Suppressor macrophage treated with lipopolysaccharide for 4 hours (primary cell): ENCODE data around the gene PCBP3.
A peak's percentile ranks its signal among the peaks of the same experiment; 100 is the strongest.

Experiments
- DNase-seq: peaks from one replicate; pipeline ENCODE4 v3.0.0-alpha.2; 2020

The PCBP3 gene

DNA sequence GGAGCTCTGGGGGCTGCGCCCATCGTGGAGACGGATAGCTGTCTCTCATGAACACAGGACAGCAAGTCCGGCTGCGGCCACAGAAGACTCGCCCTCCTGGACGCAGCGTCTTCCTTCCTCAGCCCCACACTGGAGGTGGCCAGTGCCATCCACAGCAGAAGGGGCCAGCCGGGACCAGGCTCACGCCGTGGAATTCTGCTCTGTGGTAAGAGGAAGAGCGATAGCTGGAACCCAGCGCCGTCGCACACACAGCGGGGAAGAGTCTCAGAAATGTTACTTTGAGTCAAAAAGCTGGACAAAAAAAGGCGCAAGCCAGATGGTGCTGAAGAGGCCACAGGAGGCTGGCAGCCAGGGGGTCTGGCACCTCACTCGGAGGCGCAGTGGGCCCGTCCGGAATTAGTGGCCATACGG, 224.2 kb downstream of the PCBP3 start:
- no peak for DNase-seq

DNA sequence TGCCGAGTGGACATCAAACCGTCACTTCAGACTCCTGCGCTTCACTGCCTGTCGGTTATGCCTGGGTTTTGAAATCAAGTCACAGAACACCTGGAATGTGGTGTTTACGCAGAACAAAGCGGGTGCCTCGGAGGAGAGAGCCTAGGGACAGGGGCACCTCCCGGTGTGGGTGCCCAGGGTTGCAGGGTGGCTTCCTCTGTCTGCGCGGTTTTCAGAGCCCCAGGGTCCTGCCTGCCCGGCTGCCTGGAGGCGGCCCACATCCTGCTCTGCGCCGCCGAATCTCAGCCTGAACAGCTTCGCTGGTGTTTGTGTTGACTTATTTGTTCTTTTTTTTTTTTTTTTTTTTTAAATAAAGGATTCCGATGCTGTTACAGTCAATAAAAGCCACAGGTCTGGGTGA, 224.6 kb downstream of the PCBP3 start:
- no peak for DNase-seq

DNA sequence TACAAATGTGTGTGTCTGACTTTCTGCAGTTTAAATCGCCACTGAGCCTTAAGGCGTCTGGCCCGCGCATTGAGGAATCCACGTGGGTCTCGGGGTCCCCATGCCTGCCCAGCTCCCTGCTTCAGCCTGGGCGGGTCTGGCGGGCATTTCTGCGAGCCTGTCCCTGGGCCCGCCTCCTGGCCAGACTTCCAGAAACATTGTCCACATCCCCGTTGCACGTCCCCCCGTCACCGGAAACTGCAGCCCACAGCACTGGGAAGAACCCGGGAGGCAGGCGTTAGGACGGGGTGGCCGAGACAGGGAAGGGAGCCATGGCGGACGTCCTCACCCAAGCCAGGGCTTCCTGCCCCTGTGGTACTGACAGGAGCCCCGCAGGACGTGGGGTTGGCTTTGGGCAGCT, 225.0 kb downstream of the PCBP3 start:
- no peak for DNase-seq

DNA sequence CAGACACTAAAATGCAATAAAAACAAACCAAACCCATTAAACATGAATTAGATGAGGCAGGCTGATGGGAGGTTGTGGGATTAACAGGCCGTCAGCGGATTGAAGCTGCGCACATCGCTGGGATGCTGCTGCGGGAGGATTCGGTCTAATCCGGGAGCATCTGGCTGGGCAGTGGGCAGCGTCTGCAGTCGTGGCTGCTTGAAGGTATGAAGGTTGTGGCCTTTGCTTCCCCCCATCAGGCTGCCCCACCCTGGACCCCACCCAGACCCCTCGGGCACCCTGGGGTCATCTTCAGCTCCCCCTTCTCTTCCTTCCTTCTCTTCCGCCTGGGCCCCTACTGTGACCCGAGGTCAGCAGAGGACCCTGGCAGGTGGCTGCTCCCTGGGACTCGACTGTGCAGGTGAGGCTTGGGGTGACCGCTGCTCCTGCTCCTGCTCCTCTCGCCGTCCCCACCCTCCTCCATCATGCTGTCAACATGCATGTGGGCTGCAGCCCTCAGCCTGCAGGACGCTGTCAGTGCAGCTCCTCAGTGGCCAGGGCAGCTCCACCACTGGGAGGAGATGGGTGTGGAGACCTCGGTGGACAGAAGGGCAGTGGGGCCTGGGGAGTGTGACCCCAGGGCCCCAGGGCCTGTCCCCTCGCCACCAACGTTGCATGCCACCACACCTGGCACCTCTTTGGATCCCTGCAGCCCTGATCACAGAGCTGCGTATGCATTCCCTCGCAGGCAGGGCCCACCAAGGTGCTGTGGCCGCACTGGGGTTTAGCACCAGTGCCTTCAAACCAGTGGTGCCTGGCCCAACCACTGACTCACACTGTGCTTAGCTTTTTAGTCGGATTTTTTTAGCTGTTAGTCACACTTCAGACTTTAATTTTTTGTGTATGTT, 225.8 kb downstream of the PCBP3 start:
- no peak for DNase-seq

DNA sequence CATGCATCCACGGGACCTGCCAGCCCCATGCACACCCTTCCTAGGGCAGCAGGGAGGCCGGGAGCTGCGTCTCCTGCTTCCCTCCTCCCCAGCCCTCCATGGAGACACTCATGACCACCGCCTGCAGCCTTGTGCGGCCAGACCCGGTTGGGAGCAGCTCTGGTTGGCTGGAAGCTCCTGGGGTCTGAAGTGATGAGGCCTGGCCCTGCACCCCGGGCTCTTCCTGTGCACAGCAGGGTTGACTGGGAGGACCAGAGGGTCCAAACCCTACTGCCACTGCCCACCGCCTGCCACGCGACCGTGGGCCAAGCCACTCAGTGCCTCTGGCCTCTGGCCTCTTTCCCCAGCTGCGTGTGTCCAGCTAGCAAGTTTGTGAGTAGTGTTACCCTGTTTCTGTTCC, 226.9 kb downstream of the PCBP3 start:
- no peak for DNase-seq

DNA sequence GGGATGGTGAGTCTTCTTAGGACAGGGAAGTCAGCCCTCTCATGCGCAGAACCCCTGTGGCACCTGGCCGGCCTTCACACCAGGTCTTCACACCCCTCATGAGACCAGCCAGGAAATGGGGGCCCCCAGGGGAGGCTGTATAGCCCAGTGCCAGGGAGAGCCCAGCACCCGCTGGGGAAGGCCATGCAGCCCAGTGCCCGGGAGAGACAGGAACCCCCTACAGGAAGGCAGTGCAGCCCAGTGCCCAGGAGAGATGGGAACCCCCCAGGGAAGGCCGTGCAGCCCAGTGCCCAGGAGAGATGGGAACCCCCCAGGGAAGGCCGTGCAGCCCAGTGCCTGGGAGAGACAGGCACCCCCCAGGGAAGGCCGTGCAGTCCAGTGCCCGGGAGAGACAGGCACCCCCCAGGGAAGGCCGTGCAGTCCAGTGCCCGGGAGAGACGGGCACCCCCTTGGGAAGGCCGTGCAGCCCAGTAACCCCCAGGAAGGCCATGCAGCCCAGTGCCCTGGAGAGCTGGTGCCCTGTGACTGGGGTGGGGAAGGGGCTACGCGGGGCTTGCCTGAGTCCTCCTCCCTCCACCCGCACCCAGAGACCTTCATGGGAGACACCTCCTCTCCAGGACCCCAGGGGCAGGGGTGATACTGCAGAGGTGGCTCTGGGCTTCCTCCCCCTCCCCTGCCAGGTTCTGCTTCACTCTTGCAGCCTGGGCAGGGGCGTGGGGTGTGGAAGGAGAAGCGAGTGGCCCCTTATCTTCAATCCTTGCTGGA, 227.5 kb downstream of the PCBP3 start:
- no peak for DNase-seq

DNA sequence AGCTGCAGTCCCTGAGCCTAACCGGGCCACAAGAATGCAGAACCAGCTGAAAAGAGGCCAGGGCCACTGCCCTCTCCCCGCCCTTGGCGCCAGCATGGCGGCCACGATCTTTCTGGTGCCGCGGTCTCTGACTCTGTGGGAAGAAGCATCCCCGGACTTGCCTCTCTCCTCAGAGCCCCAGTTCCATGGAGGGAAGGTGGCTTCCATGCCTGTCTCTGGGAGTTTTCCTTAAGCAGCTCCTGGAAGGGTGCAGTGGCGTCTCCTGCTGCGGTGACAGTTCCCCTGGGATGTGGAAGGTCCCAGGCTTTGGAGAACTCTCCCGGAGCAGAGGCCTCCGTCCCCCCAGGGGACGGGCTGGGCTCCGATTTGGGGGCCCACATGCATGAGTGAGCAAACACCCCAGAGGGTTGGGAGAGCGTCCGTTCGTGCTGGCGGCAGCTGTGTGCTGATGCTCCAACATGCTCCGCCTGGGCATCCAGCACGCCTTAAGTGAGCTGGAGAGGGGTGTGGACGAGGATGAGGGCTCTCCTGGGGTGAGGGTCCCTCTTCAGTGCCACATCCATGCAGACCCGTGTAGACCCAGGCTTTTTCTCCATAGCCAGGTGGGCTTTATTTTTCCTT, 228.2 kb downstream of the PCBP3 start:
- DNase-seq, result no peak

DNA sequence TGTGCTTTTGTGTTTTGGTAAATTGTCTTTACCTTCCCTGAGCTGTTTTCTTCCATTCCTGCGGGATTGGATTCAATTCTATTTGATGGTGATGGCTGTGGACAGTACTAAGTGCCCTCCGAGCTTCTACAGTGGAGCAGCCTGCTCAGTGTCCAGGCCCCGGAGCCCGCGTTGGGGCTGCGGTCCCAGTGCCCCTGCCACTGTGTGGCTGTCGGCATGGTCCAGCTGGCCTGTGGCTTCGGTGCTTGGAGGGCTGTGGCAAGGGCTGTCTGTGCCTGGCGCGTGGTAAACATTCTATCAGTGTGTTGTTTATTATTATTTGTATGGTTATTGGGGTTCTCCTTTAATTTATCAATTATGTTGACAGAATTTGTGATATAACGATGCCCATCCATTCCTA, 228.9 kb downstream of the PCBP3 start:
- no peak for DNase-seq

DNA sequence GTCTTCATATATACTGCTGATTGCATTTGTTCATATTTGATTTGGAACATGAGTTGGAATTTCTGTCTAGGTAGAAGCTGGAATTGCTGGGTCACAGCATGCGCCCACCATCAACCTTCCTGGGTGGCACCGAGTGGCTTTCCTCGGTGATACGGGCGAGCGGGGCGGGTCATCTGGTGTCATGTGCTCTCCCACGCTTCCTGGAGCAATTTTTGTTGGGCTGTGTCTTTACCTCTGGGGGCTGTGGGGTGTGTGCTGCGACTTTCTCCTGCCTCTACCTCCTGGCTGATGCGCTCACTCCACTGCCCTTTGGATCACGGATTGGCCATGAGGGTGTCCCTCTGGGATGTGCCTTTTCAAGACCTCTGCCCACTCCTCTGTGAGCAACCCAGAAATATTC, 229.4 kb downstream of the PCBP3 start:
- no peak for DNase-seq

DNA sequence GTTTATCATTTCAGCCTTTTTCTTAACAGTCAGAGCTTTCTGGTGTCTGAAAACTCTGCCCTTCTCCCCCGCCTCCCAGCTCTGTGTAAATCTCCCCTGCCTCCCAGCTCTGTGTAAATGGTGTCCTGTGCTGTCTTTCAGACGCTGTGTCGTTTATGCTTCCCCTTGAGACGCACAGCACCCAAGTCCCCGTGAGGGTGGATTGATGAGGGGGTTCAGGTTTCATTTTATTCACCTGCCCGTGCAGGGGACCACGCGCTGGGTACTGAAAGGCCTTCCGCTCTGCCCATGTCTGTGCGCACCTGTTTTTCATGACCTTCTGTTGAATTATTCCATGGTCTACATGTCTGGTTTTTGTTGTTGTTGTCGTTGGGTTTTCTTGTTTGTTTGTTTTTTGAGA, 229.9 kb downstream of the PCBP3 start:
- DNase-seq, result no peak

DNA sequence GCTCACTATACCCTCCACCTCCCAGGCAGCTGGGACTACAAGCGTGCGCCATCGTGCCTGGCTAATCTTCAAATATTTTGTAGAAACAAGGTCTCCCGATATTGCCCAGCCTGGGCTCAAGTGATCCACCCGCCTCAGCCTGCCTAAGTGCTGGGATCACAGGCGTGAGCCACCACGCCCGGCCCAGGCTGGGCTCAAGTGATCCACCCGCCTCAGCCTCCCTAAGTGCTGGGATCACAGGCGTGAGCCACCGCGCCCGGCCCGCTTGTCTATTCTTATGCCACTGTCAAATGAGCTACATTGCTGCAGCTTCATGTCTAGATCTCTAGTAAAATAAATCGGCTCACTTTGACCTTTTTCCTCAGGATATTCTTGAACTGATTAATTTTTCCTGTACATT, 230.3 kb downstream of the PCBP3 start:
- no peak for DNase-seq

DNA sequence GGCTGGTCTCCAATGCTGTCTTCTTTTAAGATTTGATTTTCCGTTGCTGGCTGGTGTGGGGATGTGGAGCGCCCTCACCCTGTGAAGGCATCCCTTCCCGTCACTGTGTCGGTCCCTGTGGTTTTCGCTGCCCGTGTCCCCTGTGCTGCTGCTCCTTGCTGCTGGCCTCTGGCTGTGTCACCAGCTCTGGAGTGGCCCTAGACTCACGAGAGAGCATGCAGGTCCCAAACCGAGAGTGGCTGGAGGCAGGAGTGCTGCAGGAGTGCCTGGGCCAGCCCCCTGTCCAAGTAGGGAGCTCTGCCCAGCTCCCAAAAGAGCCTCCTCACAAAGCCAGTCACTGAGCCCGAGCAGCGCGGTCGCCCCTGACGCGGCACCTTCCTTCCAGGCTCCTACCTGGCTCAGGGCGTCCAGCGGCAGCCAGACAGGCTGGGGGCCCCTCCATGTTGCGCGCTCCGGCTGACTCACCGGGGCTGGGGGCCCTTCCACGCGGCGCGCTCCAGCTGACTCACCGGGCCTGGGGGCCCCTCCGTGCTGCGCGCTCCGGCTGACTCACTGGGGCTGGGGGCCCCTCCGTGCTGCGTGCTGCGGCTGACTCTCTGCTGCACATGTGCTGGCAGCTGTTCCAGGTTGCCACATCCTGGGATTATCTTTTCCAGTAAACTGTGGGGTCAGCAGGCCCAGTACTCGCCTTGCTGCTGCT, 231.3 kb downstream of the PCBP3 start:
- peak; percentile 10 for DNase-seq

DNA sequence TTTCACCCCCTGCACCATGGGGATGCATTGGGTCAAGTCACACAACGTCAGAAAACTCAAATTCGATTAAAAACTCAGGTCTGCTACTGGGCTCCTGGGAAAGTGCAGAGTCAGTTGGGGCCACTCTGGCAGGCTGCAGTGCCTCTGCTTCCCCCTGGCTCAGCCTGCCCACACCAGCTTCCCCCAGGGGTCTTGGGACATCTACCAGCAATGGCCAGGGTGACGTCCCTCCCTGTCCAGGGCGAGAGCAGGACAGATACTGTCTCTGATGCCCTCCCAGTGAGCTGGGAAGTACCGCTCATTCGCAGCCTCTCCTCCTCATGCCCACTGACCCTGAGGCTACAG, 231.9 kb downstream of the PCBP3 start:
- DNase-seq, result no peak

DNA sequence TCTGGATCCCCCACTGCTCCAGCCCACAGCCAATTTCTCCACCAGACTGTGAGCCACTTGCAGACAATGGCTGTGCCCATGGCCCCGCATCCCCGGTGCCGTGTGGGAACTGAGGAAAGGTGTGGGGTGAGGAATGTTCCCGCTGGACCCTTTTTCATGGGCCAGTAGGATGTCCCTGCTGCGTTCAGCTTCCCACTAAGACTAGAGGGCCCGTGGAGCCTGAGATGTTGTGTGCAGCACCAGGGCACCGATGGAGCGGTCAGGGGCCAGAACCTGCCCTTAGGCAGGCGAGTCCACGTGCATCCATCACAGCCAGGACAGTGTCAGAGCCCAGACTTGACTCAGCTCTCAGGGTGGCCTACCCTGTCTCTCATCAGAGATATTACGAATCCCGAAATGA, 232.4 kb downstream of the PCBP3 start:
- DNase-seq, result no peak

DNA sequence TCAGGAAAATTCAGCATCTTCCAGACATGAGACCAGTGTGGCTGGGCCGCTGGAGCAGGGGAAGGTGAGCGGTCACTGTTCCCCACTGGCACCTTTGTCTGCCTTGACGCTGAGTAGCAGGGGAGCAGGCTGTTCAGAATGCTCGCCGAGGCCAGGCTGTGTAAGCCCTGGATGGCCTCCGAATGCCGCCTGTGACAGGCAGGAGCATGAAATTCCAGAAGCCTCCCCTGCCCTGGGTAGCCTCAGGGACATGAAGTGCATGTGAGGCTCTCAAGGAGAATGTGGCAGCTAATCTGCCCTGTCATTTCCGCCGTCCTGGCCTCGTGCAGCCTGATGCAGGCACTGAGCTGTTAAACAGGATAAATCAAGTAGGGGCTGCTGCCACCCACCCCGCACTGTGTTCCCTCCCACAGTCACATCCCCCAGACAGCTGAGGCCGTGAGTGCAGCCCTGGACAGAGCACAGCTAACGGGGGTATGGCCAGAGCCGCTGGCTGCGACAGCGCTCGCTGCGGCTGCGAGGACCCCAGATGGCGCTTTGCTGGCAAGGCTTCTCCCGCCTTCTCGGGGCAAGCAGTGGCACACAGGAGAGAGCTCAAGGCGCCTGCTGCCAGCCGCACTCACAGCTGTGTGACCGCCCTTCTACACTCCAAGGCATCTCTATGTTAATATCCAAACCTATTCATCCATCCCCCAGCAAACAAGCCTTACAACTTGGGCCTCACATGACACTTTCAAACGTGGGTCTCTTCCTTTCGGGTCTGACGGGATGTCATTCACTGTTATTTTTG, 233.1 kb downstream of the PCBP3 start:
- DNase-seq, result no peak

DNA sequence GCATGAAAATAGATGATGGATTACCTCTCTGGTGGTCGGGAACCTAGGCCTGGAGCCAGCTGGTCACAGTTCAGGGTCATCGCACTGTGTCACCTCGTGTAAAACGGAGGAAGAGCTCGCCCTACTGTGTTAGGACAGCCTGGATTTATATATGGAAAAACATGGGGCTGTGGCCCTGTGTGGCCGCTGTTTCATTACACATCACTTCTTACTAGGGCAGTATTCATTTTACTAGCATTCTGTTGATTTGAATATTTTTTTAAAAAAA, 233.6 kb downstream of the PCBP3 start:
- DNase-seq, result no peak

DNA sequence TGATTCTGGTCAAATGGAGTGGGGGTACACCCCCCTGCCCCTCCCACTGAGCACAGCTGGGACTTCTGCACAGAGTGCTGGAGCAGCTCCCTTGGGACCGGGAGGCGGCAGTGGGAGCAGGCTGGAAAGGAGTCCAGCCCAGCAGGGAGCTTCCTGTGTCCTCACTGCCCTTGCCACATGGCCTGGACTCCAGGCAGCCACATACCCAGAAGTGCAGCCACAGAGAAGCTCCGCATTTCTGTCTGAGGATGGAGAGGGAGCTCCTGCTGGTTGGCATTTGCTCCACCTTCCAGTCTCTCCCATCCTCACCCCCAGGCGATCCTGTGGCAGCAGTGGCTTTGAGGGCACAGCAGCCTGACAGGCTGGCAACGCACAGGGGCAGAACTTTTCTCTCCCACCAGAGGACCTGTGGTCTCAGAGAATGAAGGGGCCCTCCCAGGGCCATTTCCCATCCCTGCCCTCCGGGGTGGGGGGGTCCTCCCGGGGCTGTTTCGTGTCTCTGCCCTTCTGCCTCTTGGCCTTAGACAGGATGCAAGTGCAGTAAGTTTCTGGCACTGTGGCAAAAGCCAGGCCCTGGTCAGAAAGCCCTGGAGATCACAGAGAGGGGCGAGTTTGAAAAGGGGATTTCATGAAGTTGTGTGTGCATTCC, 234.4 kb downstream of the PCBP3 start:
- no peak for DNase-seq

DNA sequence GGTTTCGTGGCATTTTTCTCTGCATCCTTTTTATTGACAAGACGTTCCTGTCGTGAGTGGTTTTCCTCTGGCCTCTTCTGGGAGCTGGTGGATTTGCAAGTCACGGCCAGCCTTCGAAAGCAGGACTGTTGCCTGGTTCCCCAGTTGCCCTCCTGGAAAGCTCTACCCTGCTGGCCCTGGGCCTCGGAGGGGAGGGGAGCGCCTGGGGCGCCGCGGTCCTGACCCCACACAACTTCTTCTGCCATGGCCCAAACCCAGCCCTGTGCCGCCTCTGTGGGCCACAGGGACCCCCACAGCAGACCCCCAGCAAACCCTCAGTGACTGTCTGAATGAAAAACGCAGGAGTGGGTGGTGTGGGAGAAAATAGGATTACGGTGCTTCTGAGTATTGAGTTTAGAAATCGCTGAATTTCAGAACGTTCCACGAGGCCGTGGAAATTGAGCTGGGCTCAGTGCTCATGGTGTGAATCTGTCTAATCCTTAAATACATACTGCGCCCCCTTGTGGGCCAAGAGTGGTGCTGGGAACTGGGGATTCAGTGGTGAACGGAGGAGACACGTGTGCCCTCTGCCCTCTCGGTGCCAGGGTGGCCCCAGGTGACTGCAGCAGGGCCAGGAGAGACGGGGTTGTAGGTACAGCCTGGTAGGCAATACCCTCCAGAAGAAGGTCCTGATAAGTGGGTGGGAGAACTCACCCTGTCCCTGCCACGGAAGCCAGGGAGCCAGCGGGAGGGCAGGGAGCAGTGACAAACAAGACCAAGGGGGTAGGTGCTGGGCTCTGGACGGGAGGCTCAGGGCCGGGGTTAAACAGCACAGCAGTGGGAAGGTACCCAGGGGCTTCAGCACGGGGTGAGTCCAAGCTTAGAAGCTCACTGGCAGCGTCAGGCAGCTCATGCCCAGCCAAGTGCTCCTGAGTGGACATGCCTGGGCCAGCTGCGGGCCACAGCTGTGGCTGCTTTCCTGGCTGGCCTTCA, 236.9 kb downstream of the PCBP3 start:
- peak; percentile 78 for DNase-seq

DNA sequence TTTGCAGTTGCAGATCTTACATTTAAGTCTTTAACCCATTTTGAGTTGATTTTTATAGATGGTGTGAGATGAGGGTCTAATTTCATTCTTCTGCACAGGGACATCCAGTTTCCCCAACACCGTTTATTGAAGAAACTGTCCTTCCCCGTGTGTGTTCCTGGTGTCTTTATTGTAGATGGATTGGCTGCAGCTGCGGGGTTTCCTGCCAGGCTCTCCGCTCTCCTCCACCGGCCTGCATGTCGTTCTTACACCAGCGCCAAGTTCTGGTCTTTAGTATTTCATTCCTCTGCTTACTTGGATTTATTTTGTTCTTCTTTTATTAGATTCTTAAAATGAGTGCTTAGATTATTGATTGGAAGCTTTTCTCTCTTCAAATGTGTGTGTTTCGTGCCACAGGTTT, 239.1 kb downstream of the PCBP3 start:
- no peak for DNase-seq

DNA sequence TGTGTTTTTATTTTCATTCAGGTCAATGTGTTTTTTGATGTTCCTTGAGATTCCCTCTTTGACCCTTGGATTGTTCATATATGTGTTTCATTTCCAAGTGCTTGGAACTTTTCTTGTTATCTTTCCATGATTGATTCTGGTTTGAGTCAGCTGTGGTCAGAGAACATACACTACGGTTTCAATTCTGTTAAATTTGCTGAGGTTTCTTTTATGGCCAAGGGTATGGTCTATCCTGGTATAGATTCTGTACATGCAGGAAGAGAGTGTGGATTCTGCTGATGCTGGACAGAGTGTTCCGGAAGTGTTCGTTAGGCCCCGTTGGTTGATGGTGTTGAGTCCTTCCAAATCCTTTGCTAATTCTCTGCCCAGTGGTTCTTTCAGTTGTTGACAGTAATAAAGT, 239.6 kb downstream of the PCBP3 start:
- DNase-seq, result no peak

DNA sequence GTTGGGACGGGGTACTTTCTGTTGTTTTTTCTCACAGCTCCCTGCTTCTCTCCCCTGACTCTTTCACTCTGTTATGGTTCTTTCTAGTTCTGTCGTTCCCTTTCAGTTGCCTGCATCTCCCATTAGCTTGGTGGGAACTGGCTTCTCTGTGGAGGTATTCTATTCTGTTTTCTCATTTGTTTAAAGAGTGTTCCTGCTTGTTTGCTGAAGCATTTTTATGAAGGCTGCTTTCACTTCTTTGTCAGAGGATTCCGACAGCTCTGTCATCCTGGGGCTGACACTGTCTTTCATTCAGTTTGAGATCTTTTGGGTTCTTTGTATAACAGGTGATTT, 242.0 kb downstream of the PCBP3 start:
- no peak for DNase-seq
